Measurements from ENCODE around the gene S100A7A.
"Not testable (repeated sequence)": the region's sequence is repeated elsewhere in the genome, so short reads cannot be mapped to it uniquely, and the experiment has no call there.

S100A7A gene

DNA sequence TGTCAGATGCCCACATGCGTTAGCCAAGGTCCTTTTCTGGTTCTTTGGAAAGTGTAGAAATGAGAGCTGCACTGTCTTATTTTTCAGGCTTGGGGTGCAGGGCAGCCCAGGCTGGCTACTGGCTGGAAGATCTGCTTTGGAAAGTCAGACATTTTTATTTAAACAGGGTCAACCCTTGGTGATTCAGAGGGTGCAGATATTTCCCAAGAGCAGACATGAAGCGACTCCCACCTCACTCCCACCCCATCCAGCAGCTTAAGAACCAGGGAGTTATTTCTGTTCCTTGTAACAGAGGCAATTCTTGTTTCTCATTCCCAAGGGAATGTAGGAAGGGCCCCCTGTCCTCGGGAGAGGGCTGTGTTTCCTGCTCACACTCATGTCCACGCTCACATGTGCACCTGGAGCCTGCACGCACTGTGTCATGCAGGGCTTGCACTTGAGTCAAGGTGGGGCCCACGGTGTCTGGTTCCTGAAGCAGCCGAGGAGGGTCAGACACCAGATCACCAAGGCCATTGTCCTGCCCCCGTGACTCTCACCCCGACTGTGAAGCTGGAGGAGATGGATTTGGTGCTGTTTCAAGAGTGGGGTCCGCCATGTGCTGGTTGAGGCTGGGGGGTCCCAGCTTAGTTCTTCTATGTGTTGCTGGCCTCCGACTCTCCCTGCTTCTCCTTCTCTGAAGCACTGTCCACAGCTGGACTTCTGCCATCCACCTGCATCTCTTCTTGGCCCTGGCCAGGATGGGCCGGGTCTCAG lies 992 bp downstream of the S100A7A start:
- Histone ChIP-seq H3K36me3 (no peaks in the 10 kb centered on the region), H3K4me1 (no peaks in the 10 kb centered on the region), H3K27ac (no peak overlapping the region), H3K9me3 (no peaks in the 10 kb centered on the region), H3K27me3 (peaks cover 0 to 7% of the 10 kb centered on the region in 2 donors), H3K4me3 (no peak overlapping the region)
- DNase-seq, result no peak
- intact Hi-C loops (cut with DNase I; ENCODE audit: low total_unique reads), result no loop called here
- TF ChIP-seq CTCF (IDR thresholded peaks at IDR 0.05), result no peak

DNA sequence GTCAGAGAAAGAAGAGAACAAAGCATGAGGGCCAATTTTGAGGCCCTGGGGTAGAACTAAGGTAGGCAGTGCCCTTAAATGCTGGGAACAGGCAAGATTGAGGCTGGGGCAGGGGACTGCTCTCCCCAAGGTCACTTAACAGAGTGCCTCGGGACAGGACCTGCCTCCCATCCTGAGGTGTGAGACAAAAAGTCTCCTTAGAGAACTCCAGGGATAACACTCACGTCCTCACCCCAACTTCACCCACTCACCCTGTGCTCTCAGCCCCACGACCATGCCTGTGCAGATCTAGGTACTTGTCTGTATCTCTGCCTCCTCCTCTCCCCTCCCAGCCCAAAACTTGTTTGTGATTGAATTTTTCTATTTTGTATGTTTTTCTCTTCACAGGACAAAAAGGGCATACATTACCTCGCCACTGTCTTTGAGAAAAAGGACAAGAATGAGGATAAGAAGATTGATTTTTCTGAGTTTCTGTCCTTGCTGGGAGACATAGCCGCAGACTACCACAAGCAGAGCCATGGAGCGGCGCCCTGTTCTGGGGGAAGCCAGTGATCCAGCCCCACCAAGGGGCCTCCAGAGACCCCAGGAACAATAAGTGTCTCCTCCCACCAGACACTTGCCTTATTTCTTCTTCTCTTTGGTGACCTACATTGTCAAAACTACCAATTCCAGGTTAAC lies 2.6 kb downstream of the S100A7A start:
- DNase-seq, result peak in 1 of 2 donors; percentile 11
- H3K27ac ChIP-seq; H3K9me3 ChIP-seq; H3K27me3 ChIP-seq; intact Hi-C loops (cut with DNase I; ENCODE audit: low total_unique reads); H3K36me3 ChIP-seq; H3K4me1 ChIP-seq; H3K4me3 ChIP-seq: not testable (repeated sequence)

DNA sequence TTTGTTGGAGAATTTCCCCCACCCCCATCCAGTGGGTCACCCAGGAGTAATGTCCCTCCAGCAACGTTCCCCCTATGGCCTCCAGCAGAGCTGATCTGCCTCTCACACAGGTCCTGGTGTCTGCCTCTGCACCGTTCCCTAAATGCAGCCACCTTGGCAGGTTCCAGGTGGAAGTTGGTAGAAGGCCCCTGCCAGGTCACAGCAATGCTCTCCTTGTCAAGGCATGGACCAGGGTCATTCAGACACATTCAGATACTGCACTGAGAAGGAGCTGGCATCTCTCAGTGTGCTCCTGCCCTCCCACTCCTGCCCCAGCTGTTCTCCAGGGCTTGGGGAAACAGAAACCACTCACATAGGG lies 3.1 kb downstream of the S100A7A start:
- H3K27me3 ChIP-seq; H3K4me1 ChIP-seq; intact Hi-C loops (cut with DNase I; ENCODE audit: low total_unique reads); H3K9me3 ChIP-seq; H3K36me3 ChIP-seq; H3K27ac ChIP-seq; H3K4me3 ChIP-seq: not testable (repeated sequence)
- DNase-seq, result peak in 1 of 2 donors; percentile 38

DNA sequence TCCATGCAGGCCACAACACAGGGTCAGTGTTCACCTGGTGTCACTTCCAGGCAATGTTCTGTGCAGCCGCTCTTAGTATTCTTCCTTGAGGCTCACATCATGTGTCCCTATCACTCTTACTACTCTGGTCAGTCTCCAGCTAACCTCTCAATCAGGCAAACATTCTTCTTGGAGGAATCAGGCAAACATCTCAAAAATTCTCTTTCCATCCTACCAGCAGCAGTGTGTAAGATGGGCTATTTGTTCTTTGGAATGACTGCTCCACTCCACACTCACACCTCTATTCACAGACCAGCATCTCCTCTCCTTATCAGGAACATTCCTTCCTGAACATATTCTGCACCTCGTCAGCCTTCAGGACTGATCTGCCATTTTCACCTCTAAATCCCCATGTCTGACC lies 4.0 kb downstream of the S100A7A start:
- H3K27ac ChIP-seq, result no peak overlapping the region
- H3K36me3 ChIP-seq, result no peaks in the 10 kb centered on the region
- no peaks in the 10 kb centered on the region for H3K4me1 ChIP-seq
- peaks cover 0 to 7% of the 10 kb centered on the region in 2 donors for H3K27me3 ChIP-seq
- no peak for TF ChIP-seq CTCF (IDR thresholded peaks at IDR 0.05)
- DNase-seq, result no peak
- intact Hi-C loops (cut with DNase I; ENCODE audit: low total_unique reads), result no loop called here
- no peaks in the 10 kb centered on the region for H3K9me3 ChIP-seq
- H3K4me3 ChIP-seq, result no peak overlapping the region

- Histone ChIP-seq H3K9me3 (no peaks in the 10 kb centered on the region), H3K27me3 (peaks cover 0 to 7% of the 10 kb centered on the region in 2 donors), H3K36me3 (no peaks in the 10 kb centered on the region), H3K4me1 (no peaks in the 10 kb centered on the region), H3K27ac (no peak overlapping the region), H3K4me3 (no peak overlapping the region)
- peak in 1 of 2 donors; percentile 67 for DNase-seq
- no peak for TF ChIP-seq CTCF (IDR thresholded peaks at IDR 0.05)
- intact Hi-C loops (cut with DNase I; ENCODE audit: low total_unique reads), result no loop called here
These were observed 6.2 kb downstream of the S100A7A start for GRCh38 chr1:153422450-153423068.

DNA sequence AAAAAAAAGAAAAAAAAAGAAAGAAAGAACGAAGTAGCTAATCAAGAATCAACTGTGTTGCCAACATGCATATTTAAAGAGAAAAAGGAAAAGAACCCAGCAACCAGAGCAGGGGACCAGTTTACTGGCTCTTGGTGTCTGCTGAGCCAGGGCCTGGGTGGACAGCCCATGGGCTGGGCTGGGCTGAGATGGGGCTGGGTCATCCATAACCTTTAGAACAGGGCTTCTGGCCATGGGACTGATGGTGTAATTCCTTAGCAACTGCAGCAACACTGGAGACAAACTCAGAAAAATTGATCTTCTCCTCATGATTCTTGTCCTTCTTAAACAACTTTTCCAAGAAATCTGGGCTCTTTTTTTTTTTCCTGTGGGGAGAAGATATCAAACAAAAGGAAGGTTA lies 10.5 kb downstream of the S100A7A start:
- Histone ChIP-seq H3K27ac (no peak overlapping the region), H3K36me3 (no peaks in the 10 kb centered on the region), H3K4me3 (no peak overlapping the region), H3K9me3 (no peaks in the 10 kb centered on the region), H3K27me3 (no peaks in the 10 kb centered on the region), H3K4me1 (no peaks in the 10 kb centered on the region)
- no peak for TF ChIP-seq CTCF (IDR thresholded peaks at IDR 0.05)
- intact Hi-C loops (cut with DNase I; ENCODE audit: low total_unique reads), result no loop called here
- no peak for DNase-seq
